Bronchial epithelial cell (primary cell): ENCODE measurements around the gene TULP4. TPM values are rescaled to one million over a fixed set of nuclear protein-coding genes. Genes with fewer than 3 reads are reported as not detected.

Experiments used
- DNase-seq: peaks from one replicate; pipeline ENCODE4 v3.0.0-alpha.2; 2010; ENCODE audit warnings: low read depth
- FAIRE-seq: peaks from 2 replicates; lab custom pipeline; 2011; peaks lifted over from hg19 to GRCh38; lab: Jason Lieb, UNC
- H3K27me3 ChIP-seq: 2 replicates; pipeline ENCODE4 v1.5.1; 2011; ENCODE audit warnings: low read length; ENCODE audit not compliant: control insufficient read depth, insufficient read depth
- H3K36me3 ChIP-seq: 2 replicates; pipeline ENCODE4 v1.5.1; 2011; ENCODE audit warnings: low read length; ENCODE audit not compliant: control insufficient read depth, insufficient read depth
- H3K4me3 ChIP-seq: 2 replicates; pipeline ENCODE4 v1.5.1; 2011; ENCODE audit warnings: mild to moderate bottlenecking, low read depth, low read length, control low read depth
- total RNA-seq: library from RNA; depleted of rRNA; stranded (reverse); fragments of >200 nt; gene quantifications from 2 replicates; pipeline ENCODE4 v1.2.1, GENCODE V29; 2014
- TF ChIP-seq, protein P1 (sequence below): IDR thresholded peaks from 2 replicates; pipeline ENCODE4 v1.5.1; 2011; ENCODE audit warnings: mild to moderate bottlenecking, moderate library complexity, low read length, control low read depth, inconsistent platforms; ENCODE audit not compliant: insufficient read depth, severe bottlenecking

TULP4 gene
- total RNA-seq, 1 donor from 2014 or later, result 127 TPM

DNA sequence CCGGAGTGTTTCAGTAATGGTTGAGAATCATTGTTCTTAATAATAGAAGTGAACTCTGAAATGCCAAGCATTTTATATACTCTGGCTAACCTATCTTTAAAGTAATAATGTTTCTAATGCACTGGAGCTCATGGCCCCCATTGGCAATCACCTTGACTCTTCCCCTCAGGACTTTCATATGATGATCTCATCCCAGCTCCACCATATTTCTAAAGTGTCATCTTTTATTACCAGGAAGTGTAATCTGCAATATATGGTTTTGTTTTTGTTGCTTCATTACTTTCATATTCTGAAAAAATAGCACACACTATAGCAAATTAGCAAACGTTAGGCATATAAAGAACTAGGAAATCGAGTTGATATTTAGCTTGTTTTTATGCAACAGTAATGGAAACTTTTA is 60.3 kb downstream of the TULP4 start:
- no peaks in the 10 kb centered on the region for H3K36me3 ChIP-seq
- TF ChIP-seq, protein P1, sequence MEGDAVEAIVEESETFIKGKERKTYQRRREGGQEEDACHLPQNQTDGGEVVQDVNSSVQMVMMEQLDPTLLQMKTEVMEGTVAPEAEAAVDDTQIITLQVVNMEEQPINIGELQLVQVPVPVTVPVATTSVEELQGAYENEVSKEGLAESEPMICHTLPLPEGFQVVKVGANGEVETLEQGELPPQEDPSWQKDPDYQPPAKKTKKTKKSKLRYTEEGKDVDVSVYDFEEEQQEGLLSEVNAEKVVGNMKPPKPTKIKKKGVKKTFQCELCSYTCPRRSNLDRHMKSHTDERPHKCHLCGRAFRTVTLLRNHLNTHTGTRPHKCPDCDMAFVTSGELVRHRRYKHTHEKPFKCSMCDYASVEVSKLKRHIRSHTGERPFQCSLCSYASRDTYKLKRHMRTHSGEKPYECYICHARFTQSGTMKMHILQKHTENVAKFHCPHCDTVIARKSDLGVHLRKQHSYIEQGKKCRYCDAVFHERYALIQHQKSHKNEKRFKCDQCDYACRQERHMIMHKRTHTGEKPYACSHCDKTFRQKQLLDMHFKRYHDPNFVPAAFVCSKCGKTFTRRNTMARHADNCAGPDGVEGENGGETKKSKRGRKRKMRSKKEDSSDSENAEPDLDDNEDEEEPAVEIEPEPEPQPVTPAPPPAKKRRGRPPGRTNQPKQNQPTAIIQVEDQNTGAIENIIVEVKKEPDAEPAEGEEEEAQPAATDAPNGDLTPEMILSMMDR, result no peak
- H3K27me3 ChIP-seq, result no peaks in the 10 kb centered on the region
- H3K4me3 ChIP-seq, result no peak overlapping the region
- FAIRE-seq, result no peak
- no peak for DNase-seq

DNA sequence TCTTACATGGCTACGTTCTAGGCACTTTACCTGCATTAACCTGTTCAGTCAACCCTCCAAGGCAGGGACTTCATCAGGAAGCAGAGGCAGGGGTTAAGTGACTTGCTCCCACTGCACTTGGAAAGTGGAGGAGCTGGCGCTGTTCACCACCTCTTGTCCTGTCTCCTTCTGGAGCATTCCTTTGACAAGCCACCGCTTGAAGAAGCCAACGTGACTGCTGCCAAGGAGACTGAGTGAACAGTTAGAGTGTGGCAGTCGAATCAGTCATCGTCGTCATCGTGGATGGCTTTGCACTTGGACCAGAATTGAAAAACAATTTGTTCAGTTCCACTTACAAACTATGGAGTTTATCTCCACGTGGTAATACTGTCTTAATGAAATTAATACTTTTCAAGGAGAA is 60.9 kb downstream of the TULP4 start:
- TF ChIP-seq, protein P1, result peak; percentile 16
- no peaks in the 10 kb centered on the region for H3K27me3 ChIP-seq
- FAIRE-seq (peak; percentile 75), DNase-seq (peak; percentile 80)
- no peaks in the 10 kb centered on the region for H3K36me3 ChIP-seq
- no peak overlapping the region for H3K4me3 ChIP-seq

DNA sequence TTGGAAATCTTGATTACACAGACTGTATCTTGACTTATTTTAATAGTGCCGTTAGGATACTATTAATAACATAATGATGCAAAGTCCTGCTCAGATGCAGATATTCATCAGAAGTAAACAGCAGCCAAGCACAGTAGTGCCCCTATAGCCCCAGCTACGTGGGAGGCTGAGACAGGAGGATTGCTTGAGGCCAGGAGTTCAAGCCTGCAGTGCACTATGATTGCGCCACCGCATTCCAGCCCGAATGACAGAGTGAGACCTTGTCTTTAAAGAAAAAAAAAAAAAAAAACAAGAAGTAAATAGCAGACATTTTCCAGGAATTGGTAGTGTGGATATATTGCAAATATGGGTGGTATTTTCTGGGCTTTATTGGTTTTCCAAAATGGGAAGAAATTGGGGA is 61.8 kb downstream of the TULP4 start:
- TF ChIP-seq, protein P1, result no peak
- FAIRE-seq, result no peak
- no peaks in the 10 kb centered on the region for H3K36me3 ChIP-seq
- no peaks in the 10 kb centered on the region for H3K27me3 ChIP-seq
- H3K4me3 ChIP-seq, result no peak overlapping the region
- DNase-seq, result no peak

DNA sequence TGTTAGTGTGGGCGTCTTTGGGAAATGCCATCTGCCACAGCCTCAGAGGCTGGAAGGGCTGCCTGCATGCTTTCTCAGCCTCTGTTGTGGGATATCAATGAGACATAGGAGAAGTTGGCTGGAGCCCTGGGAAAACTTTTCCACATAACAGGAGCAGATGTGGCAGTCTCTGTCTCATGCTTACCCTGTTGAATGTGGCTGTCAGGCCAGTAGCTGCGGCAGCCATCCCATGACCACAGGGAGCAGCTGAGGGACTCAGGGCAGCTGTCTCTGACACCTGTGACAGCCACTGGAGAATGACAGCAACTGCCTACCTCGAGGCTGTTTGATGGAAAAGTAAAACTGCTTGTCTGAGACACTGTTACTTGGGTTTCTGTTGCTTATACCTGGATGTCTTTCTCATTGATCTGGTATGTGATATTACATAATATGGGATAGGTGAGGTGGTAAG is 64.4 kb downstream of the TULP4 start:
- Histone ChIP-seq H3K4me3 (no peak overlapping the region), H3K36me3 (no peaks in the 10 kb centered on the region), H3K27me3 (no peaks in the 10 kb centered on the region)
- TF ChIP-seq, protein P1, result no peak
- no peak for FAIRE-seq
- peak; percentile 65 for DNase-seq

DNA sequence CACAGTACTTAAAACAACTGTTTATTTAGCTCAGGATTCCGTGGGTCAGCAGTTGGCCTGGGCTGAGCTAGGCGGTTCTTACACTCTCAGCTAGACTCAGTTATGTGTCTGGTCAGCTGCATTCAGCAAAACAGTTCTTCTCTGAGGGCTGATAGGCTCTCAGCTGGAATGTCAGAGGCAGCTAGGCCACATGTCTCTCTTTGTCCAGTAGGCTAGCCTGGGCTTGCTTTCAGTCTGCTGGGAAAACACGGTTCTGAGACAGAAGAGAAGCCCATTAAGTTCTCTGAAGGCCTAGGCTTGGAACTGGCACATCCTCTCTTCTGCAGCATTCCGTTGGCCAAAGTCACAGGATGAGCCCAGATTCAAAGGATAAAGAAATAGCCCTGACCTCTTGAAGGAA is 65.6 kb downstream of the TULP4 start:
- peak; percentile 83 for FAIRE-seq
- DNase-seq, result peak; percentile 96
- no peaks in the 10 kb centered on the region for H3K27me3 ChIP-seq
- TF ChIP-seq, protein P1, result no peak
- H3K36me3 ChIP-seq, result no peaks in the 10 kb centered on the region
- H3K4me3 ChIP-seq, result no peak overlapping the region

DNA sequence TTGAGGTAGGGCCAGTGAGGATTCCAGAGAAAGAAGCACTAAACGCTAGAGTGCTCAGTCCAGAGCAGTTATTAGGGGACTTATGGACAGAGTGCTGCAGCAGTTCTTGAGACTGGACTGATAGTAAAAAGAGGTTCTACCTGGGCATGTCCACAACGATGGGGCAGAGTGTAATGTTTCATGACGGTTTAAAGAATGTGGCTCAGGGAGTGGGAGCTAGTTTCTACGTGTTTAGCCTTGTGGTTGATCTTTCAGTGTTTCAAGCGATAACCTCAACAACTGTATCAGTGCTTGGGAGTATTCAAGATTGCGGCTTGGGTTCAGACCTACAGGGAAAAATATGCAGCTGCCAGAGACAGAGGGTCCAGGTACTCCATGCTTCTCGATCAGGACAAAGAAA is 67.1 kb downstream of the TULP4 start:
- FAIRE-seq (peak; percentile 32), DNase-seq (peak; percentile 76)
- TF ChIP-seq, protein P1, result no peak
- Histone ChIP-seq H3K36me3 (no peaks in the 10 kb centered on the region), H3K4me3 (no peak overlapping the region), H3K27me3 (no peaks in the 10 kb centered on the region)
